ENCODE data around the gene CTSZ. TPM values are rescaled to one million over a fixed set of nuclear protein-coding genes. Genes with fewer than 3 reads are reported as not detected.

CTSZ gene
- total and polyA plus RNA-seq, 2 of the 8 experiments (the other 6 are each of a cell fraction or from before 2014, with no cell fraction given): 32.8 to 34.0 TPM

GRCh38 chr20:59018817-59019216, 11.8 kb upstream of the CTSZ start:
- Histone ChIP-seq H3K4me3 (ENCODE audit: extremely low read depth in 1 of 4, insufficient read depth in 2 of 4, low read depth in 3 of 4, low read length in 4 of 4) (no peak overlapping the region), H3K27ac (ENCODE audit: low read depth, low read length) (no peak overlapping the region), H2BK15ac (ENCODE audit: low read length) (no peak overlapping the region), H3K56ac (replicated peaks; ENCODE audit: insufficient read length, low read depth, low read length) (no peak overlapping the region), H2AFZ (ENCODE audit: low read length) (no peak overlapping the region), H3K23ac (ENCODE audit: insufficient read length) (no peak overlapping the region), H2BK12ac (ENCODE audit: low read depth, low read length) (no peak overlapping the region), H4K5ac (ENCODE audit: insufficient read length, low read depth, low read length) (no peak overlapping the region), H3K4me2 (ENCODE audit: insufficient read depth in 1 of 2, low read depth in 2 of 2, low read length in 2 of 2) (no peak overlapping the region), H3K18ac (ENCODE audit: extremely low read depth, low read length) (no peak overlapping the region), H3K4me1 (replicated peaks in 1 of 4; ENCODE audit: control insufficient read depth in 3 of 4, insufficient read depth in 4 of 4, low read length in 3 of 4) (no peaks in the 10 kb centered on the region), H4K91ac (replicated peaks; ENCODE audit: insufficient read length, low read length) (no peak overlapping the region), H3K9me3 (ENCODE audit: insufficient read depth in 2 of 2, low read depth in 1 of 2, low read length in 1 of 2) (no peaks in the 10 kb centered on the region), H4K8ac (ENCODE audit: extremely low read depth, insufficient read depth, low read length) (no peak overlapping the region), H3K23me2 (ENCODE audit: low read depth, low read length) (no peaks in the 10 kb centered on the region), H3K36me3 (ENCODE audit: control insufficient read depth in 2 of 4, insufficient read depth in 4 of 4, low read length in 3 of 4) (no peaks in the 10 kb centered on the region), H3K79me2 (ENCODE audit: control insufficient read depth in 1 of 2, insufficient read depth in 2 of 2, low read length in 2 of 2) (no peaks in the 10 kb centered on the region), H3K4ac (replicated peaks; ENCODE audit: insufficient read length, low read depth, low read length) (no peak overlapping the region), H3K27me3 (replicated peaks in 1 of 4; ENCODE audit: control insufficient read depth in 3 of 4, extremely low read depth in 1 of 4, insufficient read depth in 3 of 4, low read length in 3 of 4) (no peaks in the 10 kb centered on the region; a peak in 2 of 7 replicates), H3K9ac (replicated peaks in 1 of 4; ENCODE audit: extremely low read depth in 1 of 4, low read depth in 3 of 4, low read length in 3 of 4) (no peak overlapping the region), H4K20me1 (replicated peaks in 1 of 2; ENCODE audit: control insufficient read depth in 1 of 2, insufficient read depth in 2 of 2, low read length in 2 of 2) (no peaks in the 10 kb centered on the region), H2BK5ac (ENCODE audit: low read depth, low read length) (no peak overlapping the region), H2BK120ac (replicated peaks; ENCODE audit: low read depth, low read length) (no peak overlapping the region), H2AK5ac (ENCODE audit: low read depth, low read length) (no peak overlapping the region), H3K14ac (ENCODE audit: insufficient read length) (no peak overlapping the region), H2BK20ac (ENCODE audit: low read length) (no peak overlapping the region), H3K79me1 (ENCODE audit: low read depth, low read length) (no peaks in the 10 kb centered on the region)
- DNase-seq (ENCODE audit: low read depth in 1 of 2, low spot score in 2 of 2): peak in 1 of 2 experiments; percentile 42
- no peak for FAIRE-seq
- TF ChIP-seq CBX5 (IDR thresholded peaks at IDR 0.05; ENCODE audit: low read depth, low read length): no peak
- no peak for TF ChIP-seq BACH1 (IDR thresholded peaks at IDR 0.05; ENCODE audit: low read length)
- no peak for TF ChIP-seq RBBP5 (IDR thresholded peaks at IDR 0.05; ENCODE audit: borderline replicate concordance, low read depth, low read length)
- no peak for TF ChIP-seq ATF3 (IDR thresholded peaks at IDR 0.05; ENCODE audit: insufficient read depth, low read depth, low read length)
- TF ChIP-seq RFX5 (IDR thresholded peaks at IDR 0.05; ENCODE audit: borderline replicate concordance, low read depth, low read length): no peak
- TF ChIP-seq ZNF274 (IDR thresholded peaks at IDR 0.05; ENCODE audit: borderline replicate concordance, extremely low read depth, low read length): no peak
- 90% methylated on average over 10 of the region's 10 CpGs; no CpG with 5 or more reads in 1 of the 2 experiments for WGBS, 2 experiments (ENCODE audit: extremely low coverage in 1 of 2, insufficient coverage in 1 of 2, insufficient read length in 1 of 2, insufficient replicate concordance in 2 of 2, low coverage in 1 of 2, low lambda C conversion rate in 2 of 2, missing lambda C conversion rate in 1 of 2)
- CTCF ChIA-PET (ENCODE audit: partially characterized antibody): interaction anchor here (0.6 to 2.1 kb wide), 4 partner anchors 22 to 466 kb away, joined by 3 to 6 read pairs (median 4); no protein-coding TSS in a partner anchor
- POLR2A ChIA-PET (ENCODE audit: partially characterized antibody): no interaction called here

Data from H1 (cell line).